ENCODE data around the gene RALB. TPM values are rescaled to one million over a fixed set of nuclear protein-coding genes. Genes with fewer than 3 reads are reported as not detected.

Gene RALB
- total and polyA plus RNA-seq, 2 of the 4 experiments (the other 2 are of a cell fraction): 53.6 to 54.7 TPM

DNA sequence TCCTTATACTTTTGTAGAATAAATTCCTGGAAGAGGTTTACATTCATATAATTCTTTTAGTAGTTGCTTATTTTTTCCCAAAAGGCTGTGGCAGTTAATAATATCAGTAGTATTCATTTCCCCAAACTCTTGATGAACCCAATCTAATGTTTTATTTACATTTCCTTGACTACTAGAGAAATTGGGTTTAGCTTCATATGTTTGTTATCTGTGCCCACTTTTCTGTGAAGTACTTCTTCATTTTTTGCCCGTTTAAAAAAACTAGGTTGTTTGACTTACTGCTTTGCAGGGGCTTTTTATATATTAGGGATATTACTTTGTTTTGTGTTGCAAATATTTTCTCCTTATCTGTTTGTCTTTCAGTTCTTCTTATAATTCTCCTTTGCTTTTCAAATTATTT, 17.2 kb downstream of the RALB start:
- no peak overlapping the region for H3K9ac ChIP-seq (ENCODE audit: low read depth, low read length)
- no peak for DNase-seq
- no peak overlapping the region for H2AFZ ChIP-seq (replicated peaks; ENCODE audit: low read length, poor library complexity)
- no peak overlapping the region for H3K14ac ChIP-seq (replicated peaks; ENCODE audit: low read depth, low read length)
- H3K4me3 ChIP-seq (ENCODE audit: insufficient read depth, low read depth, low read length): no peak overlapping the region
- peaks cover 4% of the 10 kb centered on the region; the same call in 1 of the 2 replicates for H3K36me3 ChIP-seq (ENCODE audit: control insufficient read depth, insufficient read depth, low read length)
- H4K8ac ChIP-seq (ENCODE audit: low read depth in 2 of 2, low read length in 2 of 2): no peak overlapping the region
- H3K18ac ChIP-seq (ENCODE audit: low read depth, low read length): no peak overlapping the region
- H2BK15ac ChIP-seq (ENCODE audit: low read depth, low read length): no peak overlapping the region
- peaks cover 4% of the 10 kb centered on the region; the same call in 1 of the 2 replicates for H3K9me3 ChIP-seq (ENCODE audit: control insufficient read depth, insufficient read depth, low read length)
- H4K20me1 ChIP-seq (ENCODE audit: insufficient read depth, low read length): peaks cover 37% of the 10 kb centered on the region
- H4K5ac ChIP-seq (ENCODE audit: low read depth, low read length): no peak overlapping the region
- no peak for TF ChIP-seq SMC3 (IDR thresholded peaks at IDR 0.05; ENCODE audit: low read depth, low read length)
- TF ChIP-seq, protein P1, sequence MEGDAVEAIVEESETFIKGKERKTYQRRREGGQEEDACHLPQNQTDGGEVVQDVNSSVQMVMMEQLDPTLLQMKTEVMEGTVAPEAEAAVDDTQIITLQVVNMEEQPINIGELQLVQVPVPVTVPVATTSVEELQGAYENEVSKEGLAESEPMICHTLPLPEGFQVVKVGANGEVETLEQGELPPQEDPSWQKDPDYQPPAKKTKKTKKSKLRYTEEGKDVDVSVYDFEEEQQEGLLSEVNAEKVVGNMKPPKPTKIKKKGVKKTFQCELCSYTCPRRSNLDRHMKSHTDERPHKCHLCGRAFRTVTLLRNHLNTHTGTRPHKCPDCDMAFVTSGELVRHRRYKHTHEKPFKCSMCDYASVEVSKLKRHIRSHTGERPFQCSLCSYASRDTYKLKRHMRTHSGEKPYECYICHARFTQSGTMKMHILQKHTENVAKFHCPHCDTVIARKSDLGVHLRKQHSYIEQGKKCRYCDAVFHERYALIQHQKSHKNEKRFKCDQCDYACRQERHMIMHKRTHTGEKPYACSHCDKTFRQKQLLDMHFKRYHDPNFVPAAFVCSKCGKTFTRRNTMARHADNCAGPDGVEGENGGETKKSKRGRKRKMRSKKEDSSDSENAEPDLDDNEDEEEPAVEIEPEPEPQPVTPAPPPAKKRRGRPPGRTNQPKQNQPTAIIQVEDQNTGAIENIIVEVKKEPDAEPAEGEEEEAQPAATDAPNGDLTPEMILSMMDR (conservative IDR thresholded peaks at IDR 0.05; ENCODE audit: low read depth, low read length): no peak
- TF ChIP-seq, protein P2, sequence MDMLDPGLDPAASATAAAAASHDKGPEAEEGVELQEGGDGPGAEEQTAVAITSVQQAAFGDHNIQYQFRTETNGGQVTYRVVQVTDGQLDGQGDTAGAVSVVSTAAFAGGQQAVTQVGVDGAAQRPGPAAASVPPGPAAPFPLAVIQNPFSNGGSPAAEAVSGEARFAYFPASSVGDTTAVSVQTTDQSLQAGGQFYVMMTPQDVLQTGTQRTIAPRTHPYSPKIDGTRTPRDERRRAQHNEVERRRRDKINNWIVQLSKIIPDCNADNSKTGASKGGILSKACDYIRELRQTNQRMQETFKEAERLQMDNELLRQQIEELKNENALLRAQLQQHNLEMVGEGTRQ (IDR thresholded peaks at IDR 0.05; ENCODE audit: low read depth, low read length): no peak
- no peak for TF ChIP-seq RAD21 (IDR thresholded peaks at IDR 0.05; ENCODE audit: low read length)
- no peak for TF ChIP-seq CHD1 (IDR thresholded peaks at IDR 0.05; ENCODE audit: low read depth, low read length)
- no peak overlapping the region for H3K56ac ChIP-seq (ENCODE audit: extremely low read depth, insufficient read depth, low read length)
- H2BK120ac ChIP-seq (ENCODE audit: low read depth, low read length): no peak overlapping the region
- no peak overlapping the region for H2BK5ac ChIP-seq (ENCODE audit: low read depth, low read length, poor library complexity, severe bottlenecking)
- H3K23ac ChIP-seq (ENCODE audit: low read depth, low read length): no peak overlapping the region
- H2AK5ac ChIP-seq (ENCODE audit: low read depth, low read length): no peak overlapping the region
- peaks cover 55 to 80% of the 10 kb centered on the region in 2 experiments for H3K79me1 ChIP-seq (ENCODE audit: low read depth in 1 of 2, low read length in 2 of 2)
- ChIA-PET CTCF (interaction anchor here (0.9 to 1.4 kb wide), 2 partner anchors 14 to 43 kb away, joined by 4 to 5 read pairs; no protein-coding TSS in a partner anchor), POLR2A (ENCODE audit: unreplicated experiment) (no interaction called here)
- intact Hi-C loops (cut with micrococcal nuclease) (no loop called here), in situ Hi-C loops (cut with MboI; ENCODE audit: low sequenced_read_pairs) (no loop called here), dilution Hi-C loops (cut with HindIII; ENCODE audit: low sequenced_read_pairs, unreplicated experiment) (no loop called here)
- 0 out of 2 replicates have a peak, but pooled peaks cover 2% of the 10 kb centered on the region for H3K4me1 ChIP-seq (ENCODE audit: control insufficient read depth, insufficient read depth, low read length)
- BruUV-seq (replicated peaks): no TSS peak
- no peak overlapping the region for H3K27ac ChIP-seq (ENCODE audit: insufficient read depth, low read length)
- no peak overlapping the region for H4K91ac ChIP-seq (ENCODE audit: insufficient read depth, low read depth, low read length)
- no peaks in the 10 kb centered on the region for H3K9me1 ChIP-seq (ENCODE audit: insufficient read depth, low read length)
- no CpG with 5 or more reads among the region's 1 CpG for WGBS, 2 experiments (ENCODE audit: extremely low coverage in 2 of 2, insufficient read length in 1 of 2)
- H3K27me3 ChIP-seq (ENCODE audit: control insufficient read depth, insufficient read depth, low read length): no peaks in the 10 kb centered on the region
- H3K4me2 ChIP-seq (ENCODE audit: low read depth, low read length): no peak overlapping the region
- ATAC-seq (ENCODE audit: low read depth): no peak
- H2AK9ac ChIP-seq (replicated peaks; ENCODE audit: low read depth, low read length, poor library complexity): no peak overlapping the region
- H3K4ac ChIP-seq (ENCODE audit: low read depth, low read length): no peak overlapping the region
- H2BK20ac ChIP-seq (ENCODE audit: low read depth, low read length): no peak overlapping the region
